Measurements from ENCODE around the gene ACBD6.
A peak's percentile ranks its signal among the peaks of the same experiment; 100 is the strongest.

ACBD6 gene

GRCh38 chr1:180524915-180525714 is 22.7 kb upstream of the ACBD6 start:
- DNase-seq (ENCODE audit: low read depth in 2 of 2): no peak

- DNase-seq (ENCODE audit: low read depth in 2 of 2): no peak
These were observed 22.0 kb upstream of the ACBD6 start for GRCh38 chr1:180524160-180524914.

- DNase-seq (ENCODE audit: low read depth in 2 of 2): no peak
These were observed 19.8 kb upstream of the ACBD6 start for GRCh38 chr1:180522213-180522515.

- DNase-seq (ENCODE audit: low read depth in 2 of 2): no peak
These were observed 19.3 kb upstream of the ACBD6 start for GRCh38 chr1:180521474-180522212.

GRCh38 chr1:180519846-180520245 is 17.5 kb upstream of the ACBD6 start:
- DNase-seq (ENCODE audit: low read depth in 2 of 2): no peak

- peak; percentile 15 to 19 for DNase-seq (ENCODE audit: low read depth in 2 of 2)
These were observed 13.5 kb upstream of the ACBD6 start for GRCh38 chr1:180515857-180516388.

GRCh38 chr1:180515364-180515763 is 13.0 kb upstream of the ACBD6 start:
- DNase-seq (ENCODE audit: low read depth in 2 of 2): no peak

- no peak for DNase-seq (ENCODE audit: low read depth in 2 of 2)
These were observed 11.2 kb upstream of the ACBD6 start for GRCh38 chr1:180513531-180513930.

- DNase-seq (ENCODE audit: low read depth in 2 of 2): no peak
These were observed 8.5 kb upstream of the ACBD6 start for GRCh38 chr1:180510882-180511281.

- DNase-seq (ENCODE audit: low read depth in 2 of 2): no peak
These were observed 6.3 kb upstream of the ACBD6 start for GRCh38 chr1:180508725-180509097.

- DNase-seq (ENCODE audit: low read depth in 2 of 2): no peak
These were observed 5.7 kb upstream of the ACBD6 start for GRCh38 chr1:180507795-180508724.

GRCh38 chr1:180505732-180506335 is 3.5 kb upstream of the ACBD6 start:
- DNase-seq (ENCODE audit: low read depth in 2 of 2): no peak

GRCh38 chr1:180504186-180504585 is 1.8 kb upstream of the ACBD6 start:
- DNase-seq (ENCODE audit: low read depth in 2 of 2): no peak

- DNase-seq (ENCODE audit: low read depth in 2 of 2): no peak
These were observed 994 bp upstream of the ACBD6 start for GRCh38 chr1:180503280-180503862.

GRCh38 chr1:180501865-180502360 is 464 bp downstream of the ACBD6 start:
- DNase-seq (ENCODE audit: low read depth in 2 of 2): no peak

GRCh38 chr1:180500689-180501088 is 1.7 kb downstream of the ACBD6 start:
- no peak for DNase-seq (ENCODE audit: low read depth in 2 of 2)

GRCh38 chr1:180498594-180498993 is 3.8 kb downstream of the ACBD6 start:
- no peak for DNase-seq (ENCODE audit: low read depth in 2 of 2)

- DNase-seq (ENCODE audit: low read depth in 2 of 2): no peak
These were observed 4.6 kb downstream of the ACBD6 start for GRCh38 chr1:180497826-180498225.

GRCh38 chr1:180494370-180494769 is 8.0 kb downstream of the ACBD6 start:
- DNase-seq (ENCODE audit: low read depth in 2 of 2): no peak

- no peak for DNase-seq (ENCODE audit: low read depth in 2 of 2)
These were observed 12.4 kb downstream of the ACBD6 start for GRCh38 chr1:180489976-180490375.
